Endothelial cell (in vitro differentiated cells): Measurements from ENCODE around the gene RNF227. TPM values are rescaled to one million over a fixed set of nuclear protein-coding genes. Genes with fewer than 3 reads are reported as not detected.

Source experiments
- DNase-seq: peaks from one replicate; pipeline ENCODE4 v3.0.0; 2021; ENCODE audit warnings: low spot score
- H3K27ac Mint-ChIP-seq: one replicate; pipeline ENCODE4 v1.8.0; 2021; ENCODE audit warnings: mixed read lengths, inconsistent platforms; ENCODE audit not compliant: unreplicated experiment
- H3K27me3 Mint-ChIP-seq: one replicate; pipeline ENCODE4 v1.8.0; 2021; ENCODE audit warnings: mild to moderate bottlenecking, moderate library complexity, mixed read lengths, inconsistent platforms; ENCODE audit not compliant: unreplicated experiment
- H3K36me3 Mint-ChIP-seq: one replicate; pipeline ENCODE4 v1.8.0; 2021; ENCODE audit warnings: mild to moderate bottlenecking, low read depth, mixed read lengths, inconsistent platforms; ENCODE audit not compliant: unreplicated experiment
- H3K4me1 Mint-ChIP-seq: one replicate; pipeline ENCODE4 v1.8.0; 2021; ENCODE audit warnings: mild to moderate bottlenecking, mixed read lengths, inconsistent platforms; ENCODE audit not compliant: unreplicated experiment
- H3K4me3 Mint-ChIP-seq: one replicate; pipeline ENCODE4 v1.8.0; 2021; ENCODE audit warnings: mild to moderate bottlenecking, mixed read lengths, inconsistent platforms; ENCODE audit not compliant: unreplicated experiment
- H3K9me3 Mint-ChIP-seq: one replicate; pipeline ENCODE4 v1.8.0; 2021; ENCODE audit warnings: mixed read lengths, inconsistent platforms; ENCODE audit not compliant: unreplicated experiment
- total RNA-seq: library from RNA; stranded (reverse); fragmentation: NEBNext Ultra II Directional; extraction: Animal tissue kit (Norgen Biotek cat#: 25700); gene quantifications from one replicate; pipeline ENCODE4 v1.2.1, GENCODE V29; 2021; ENCODE audit not compliant: unreplicated experiment
- TF ChIP-seq, protein P1 (sequence below): fragments of 200-600 bp; sonication (generic); IDR thresholded peaks from one replicate; pipeline ENCODE4 v1.5.0; 2021; ENCODE audit warnings: antibody characterized with exemption; ENCODE audit not compliant: unreplicated experiment

Gene RNF227
- total RNA-seq, 1 donor from 2014 or later = 0.77 TPM

DNA sequence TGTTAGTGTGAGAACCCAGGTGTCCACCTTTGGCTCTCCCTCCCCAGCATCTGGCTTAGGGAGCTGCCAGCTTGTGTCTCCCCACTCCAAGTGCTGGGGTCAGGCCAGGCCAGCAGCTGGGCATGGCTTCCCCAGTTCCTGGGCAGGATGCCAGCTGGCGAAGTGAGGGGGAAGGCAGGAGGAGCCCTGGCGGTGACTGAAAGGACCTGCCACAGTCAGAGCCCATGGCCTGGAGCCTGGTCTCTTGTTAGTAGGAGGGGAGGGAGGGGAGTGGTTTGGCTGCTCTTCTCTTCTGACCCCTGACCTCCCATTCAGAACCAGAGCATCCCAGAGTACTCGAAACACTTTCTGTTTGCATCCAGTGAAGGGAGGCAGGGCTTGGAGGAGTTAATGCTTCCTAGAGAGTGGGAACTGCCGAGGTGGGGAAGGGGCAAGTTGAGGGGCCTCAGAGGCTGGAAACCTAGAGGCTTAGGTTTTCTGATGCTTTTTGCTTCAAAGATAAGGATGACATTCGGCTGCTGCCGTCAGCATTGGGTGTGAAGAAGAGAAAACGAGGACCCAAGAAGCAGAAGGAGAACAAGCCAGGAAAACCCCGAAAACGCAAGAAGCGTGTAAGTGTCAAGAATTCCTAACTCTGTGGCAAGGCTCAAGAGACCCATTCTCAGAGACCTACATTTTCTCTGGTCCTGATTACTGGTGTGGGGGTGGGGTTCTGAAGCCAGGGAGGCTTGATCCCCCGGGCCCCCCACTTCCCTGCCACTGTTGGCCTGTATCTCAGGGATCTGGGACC lies 26.7 kb downstream of the RNF227 start:
- Mint-ChIP-seq H3K27ac (no peak overlapping the region), H3K4me1 (peaks cover 11% of the 10 kb centered on the region), H3K4me3 (no peak overlapping the region), H3K27me3 (peaks cover 8% of the 10 kb centered on the region), H3K36me3 (peaks cover 28% of the 10 kb centered on the region), H3K9me3 (no peaks in the 10 kb centered on the region)
- TF ChIP-seq, protein P1, sequence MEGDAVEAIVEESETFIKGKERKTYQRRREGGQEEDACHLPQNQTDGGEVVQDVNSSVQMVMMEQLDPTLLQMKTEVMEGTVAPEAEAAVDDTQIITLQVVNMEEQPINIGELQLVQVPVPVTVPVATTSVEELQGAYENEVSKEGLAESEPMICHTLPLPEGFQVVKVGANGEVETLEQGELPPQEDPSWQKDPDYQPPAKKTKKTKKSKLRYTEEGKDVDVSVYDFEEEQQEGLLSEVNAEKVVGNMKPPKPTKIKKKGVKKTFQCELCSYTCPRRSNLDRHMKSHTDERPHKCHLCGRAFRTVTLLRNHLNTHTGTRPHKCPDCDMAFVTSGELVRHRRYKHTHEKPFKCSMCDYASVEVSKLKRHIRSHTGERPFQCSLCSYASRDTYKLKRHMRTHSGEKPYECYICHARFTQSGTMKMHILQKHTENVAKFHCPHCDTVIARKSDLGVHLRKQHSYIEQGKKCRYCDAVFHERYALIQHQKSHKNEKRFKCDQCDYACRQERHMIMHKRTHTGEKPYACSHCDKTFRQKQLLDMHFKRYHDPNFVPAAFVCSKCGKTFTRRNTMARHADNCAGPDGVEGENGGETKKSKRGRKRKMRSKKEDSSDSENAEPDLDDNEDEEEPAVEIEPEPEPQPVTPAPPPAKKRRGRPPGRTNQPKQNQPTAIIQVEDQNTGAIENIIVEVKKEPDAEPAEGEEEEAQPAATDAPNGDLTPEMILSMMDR = no peak
- DNase-seq = peak; percentile 49

DNA sequence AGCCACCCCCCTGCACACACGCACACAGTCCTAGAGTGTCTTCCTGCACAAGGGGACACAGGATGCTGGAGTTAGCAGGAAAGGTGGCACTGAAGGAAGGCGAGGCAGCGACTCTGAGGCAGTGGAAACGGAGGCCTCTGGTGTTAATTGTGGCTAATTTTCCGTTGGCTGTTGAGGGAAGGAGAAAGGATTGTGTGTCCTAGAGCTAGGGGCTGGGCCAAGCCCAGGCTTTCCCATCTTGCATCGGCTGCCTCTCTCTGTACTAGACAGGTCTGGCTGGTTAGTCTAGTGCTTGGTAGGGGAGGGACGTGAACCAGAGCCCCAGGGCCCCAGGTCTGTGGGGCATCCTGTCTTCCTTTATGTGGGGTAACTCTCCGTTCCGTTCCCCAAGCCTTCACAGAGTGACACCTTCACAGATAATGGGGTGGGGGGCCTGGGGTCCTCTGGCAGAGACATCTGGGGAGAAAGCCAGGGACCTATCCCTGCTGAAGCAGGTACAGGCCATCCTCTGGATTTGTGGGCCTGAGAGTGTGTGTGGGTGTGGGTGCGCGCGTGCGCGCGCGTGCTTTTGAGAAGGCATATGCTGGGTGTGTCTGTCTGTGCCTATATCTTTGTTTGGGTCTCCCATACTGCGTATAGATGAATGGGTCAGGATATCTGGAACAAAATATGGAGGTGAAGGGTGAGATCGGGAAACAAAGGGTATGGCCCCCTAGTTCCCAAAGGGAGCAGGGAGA lies 27.7 kb downstream of the RNF227 start, which contains the start of gene CHD3:
Gene CHD3, plus strand, starts transcription at position 606 of the 737 bp plus-strand sequence. CDS start 212 bp downstream, outside the sequence.
- no peaks in the 10 kb centered on the region for H3K9me3 Mint-ChIP-seq
- DNase-seq = no peak
- peaks cover 8% of the 10 kb centered on the region for H3K27me3 Mint-ChIP-seq
- H3K36me3 Mint-ChIP-seq = peaks cover 19% of the 10 kb centered on the region
- H3K27ac Mint-ChIP-seq = no peak within 1 kb of the TSS
- peaks cover 14% of the 10 kb centered on the region for H3K4me1 Mint-ChIP-seq
- TF ChIP-seq, protein P1 = no peak
- no peak within 1 kb of the TSS for H3K4me3 Mint-ChIP-seq

DNA sequence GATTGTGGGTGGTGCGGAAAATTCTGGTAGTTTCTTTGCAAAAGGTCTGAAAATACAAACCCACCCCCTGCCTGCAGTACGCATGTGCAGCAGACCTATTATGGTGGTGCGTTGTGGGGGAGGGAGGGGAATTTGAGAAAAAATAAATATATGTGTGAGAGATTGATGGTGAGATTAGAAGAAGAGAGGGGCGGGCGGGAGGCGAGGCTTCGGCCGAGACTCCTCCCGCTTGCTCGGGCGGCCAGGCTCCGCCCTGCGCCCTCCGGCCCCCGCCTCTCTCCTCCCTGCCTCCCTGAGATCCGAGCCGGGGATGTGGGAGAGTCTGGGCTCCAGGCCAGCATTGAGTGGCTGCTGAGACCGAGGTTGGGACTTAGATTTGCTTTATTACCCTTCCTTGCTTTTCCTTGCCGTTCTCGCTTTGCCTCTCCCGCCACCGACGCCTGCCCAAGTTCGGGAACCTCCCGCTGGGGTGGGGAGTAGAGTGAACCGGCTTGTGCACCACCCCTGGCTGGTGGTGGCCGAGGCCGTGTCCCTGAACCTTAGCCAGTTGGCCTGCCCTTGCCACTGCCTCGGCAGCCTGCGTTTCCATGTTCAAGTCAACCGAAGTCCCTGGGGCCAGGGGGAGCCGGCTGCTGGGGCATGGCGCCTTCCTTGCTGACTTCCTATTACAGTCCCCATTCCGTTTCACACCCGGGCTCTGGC lies 28.5 kb downstream of the RNF227 start:
- TF ChIP-seq, protein P1 = no peak
- Mint-ChIP-seq H3K36me3 (peaks cover 15% of the 10 kb centered on the region), H3K27me3 (peaks cover 8% of the 10 kb centered on the region), H3K9me3 (no peaks in the 10 kb centered on the region), H3K27ac (no peak overlapping the region), H3K4me3 (no peak overlapping the region), H3K4me1 (peaks cover 14% of the 10 kb centered on the region)
- DNase-seq = peak; percentile 84

DNA sequence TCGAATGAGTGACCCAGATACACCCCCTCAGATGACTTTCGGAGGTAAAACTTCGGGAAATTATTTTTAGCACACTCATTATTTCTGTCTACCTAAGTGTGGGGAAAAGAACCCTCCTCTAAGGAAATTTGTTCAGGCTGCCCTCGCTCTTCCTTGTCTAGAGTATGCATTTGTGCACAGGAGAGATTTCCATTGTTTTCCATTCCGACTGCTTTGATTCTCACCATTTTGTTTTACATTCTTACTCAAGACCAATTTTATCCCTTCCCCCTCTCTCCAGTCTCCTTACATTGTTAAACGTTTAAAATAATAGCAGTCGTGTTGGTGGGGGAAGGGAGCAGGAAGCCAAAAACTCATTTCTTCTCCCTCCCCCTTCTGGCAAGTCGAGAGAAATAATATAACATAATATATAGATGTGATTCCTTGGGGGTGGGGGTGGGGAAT lies 29.0 kb downstream of the RNF227 start:
- peaks cover 8% of the 10 kb centered on the region for H3K27me3 Mint-ChIP-seq
- no peak overlapping the region for H3K4me3 Mint-ChIP-seq

More for the DNA sequence above, 29.0 kb downstream of the RNF227 start:
- Mint-ChIP-seq H3K36me3 (peaks cover 14% of the 10 kb centered on the region), H3K4me1 (peaks cover 14% of the 10 kb centered on the region), H3K9me3 (no peaks in the 10 kb centered on the region), H3K27ac (no peak overlapping the region)
- DNase-seq = no peak
- TF ChIP-seq, protein P1 = no peak
